Suprapubic skin (tissue), 3 donors: ENCODE results near the gene ATRX.

ENCODE experiments used
- POLR2A ChIP-seq, 2 donors: fragments of 450-650 bp; IDR thresholded peaks; one replicate each; pipeline ENCODE4 v1.6.1; 2017; ENCODE audit warnings: antibody characterized with exemption in 2 of 2, mild to moderate bottlenecking in 2 of 2, moderate library complexity in 2 of 2
- TF ChIP-seq, protein P1 (sequence below), 2 donors: fragments of 200-600 bp in 1 of 2; fragments of 450-650 bp in 1 of 2; sonication (generic) in 1 of 2; IDR thresholded peaks; one replicate each; pipeline ENCODE4 v1.5.1; 2016 to 2019; ENCODE audit warnings: antibody characterized with exemption in 2 of 2, mild to moderate bottlenecking in 1 of 2, moderate library complexity in 1 of 2

DNA sequence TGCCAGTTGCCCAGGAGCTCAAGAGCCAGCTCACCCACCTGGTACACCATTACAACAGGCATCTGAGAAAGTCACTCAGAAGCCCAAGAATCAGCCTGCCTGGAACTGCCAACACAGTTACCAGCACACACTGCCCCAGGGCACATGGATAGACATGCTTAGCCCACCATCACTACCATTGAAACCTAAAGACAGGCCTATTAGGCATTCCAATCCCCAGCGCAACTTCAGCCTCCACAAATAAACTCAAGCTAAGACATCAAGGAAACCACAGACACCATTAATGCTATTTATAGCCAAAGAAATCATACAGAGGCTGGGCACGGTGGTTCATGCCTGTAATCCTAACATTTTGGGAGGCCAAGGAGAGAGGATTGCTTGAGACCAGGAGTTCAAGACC, 42.3 kb downstream of the ATRX start:
- no peak for TF ChIP-seq POLR2A (IDR thresholded peaks at IDR 0.05)
- TF ChIP-seq, protein P1, sequence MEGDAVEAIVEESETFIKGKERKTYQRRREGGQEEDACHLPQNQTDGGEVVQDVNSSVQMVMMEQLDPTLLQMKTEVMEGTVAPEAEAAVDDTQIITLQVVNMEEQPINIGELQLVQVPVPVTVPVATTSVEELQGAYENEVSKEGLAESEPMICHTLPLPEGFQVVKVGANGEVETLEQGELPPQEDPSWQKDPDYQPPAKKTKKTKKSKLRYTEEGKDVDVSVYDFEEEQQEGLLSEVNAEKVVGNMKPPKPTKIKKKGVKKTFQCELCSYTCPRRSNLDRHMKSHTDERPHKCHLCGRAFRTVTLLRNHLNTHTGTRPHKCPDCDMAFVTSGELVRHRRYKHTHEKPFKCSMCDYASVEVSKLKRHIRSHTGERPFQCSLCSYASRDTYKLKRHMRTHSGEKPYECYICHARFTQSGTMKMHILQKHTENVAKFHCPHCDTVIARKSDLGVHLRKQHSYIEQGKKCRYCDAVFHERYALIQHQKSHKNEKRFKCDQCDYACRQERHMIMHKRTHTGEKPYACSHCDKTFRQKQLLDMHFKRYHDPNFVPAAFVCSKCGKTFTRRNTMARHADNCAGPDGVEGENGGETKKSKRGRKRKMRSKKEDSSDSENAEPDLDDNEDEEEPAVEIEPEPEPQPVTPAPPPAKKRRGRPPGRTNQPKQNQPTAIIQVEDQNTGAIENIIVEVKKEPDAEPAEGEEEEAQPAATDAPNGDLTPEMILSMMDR (IDR thresholded peaks at IDR 0.05), result no peak
